ENCODE results near the gene CAMK1D.

CAMK1D gene

DNA sequence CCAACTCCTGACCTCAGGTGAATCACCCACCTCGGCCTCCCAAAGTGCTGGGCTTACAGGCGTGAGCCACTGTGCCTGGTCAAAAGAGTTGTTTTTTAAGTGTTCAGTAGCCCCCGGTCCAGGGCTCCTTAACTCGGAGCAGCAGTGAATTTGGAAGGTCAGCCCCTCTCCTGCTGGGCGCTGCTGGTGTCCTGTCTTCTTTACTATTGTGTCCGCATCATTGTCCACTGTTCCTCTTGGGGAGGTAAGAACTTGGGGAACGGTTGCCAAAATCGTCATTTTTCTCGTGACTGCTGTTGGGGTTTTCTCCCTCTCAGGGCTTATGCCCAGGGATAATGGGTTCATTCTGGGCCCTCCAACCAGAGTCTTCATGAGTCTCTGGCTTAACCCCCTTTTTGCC, 46.7 kb downstream of the CAMK1D start:
- Histone ChIP-seq H3K4me1 (ENCODE audit: control insufficient read depth in 5 of 5, insufficient read depth in 5 of 5, low read length in 5 of 5) (peaks cover 0 to 7% (median 2%) of the 10 kb centered on the region in 5 donors), H3K9me3 (ENCODE audit: control insufficient read depth in 5 of 5, low read length in 5 of 5) (no peaks in the 10 kb centered on the region), H3K36me3 (ENCODE audit: control insufficient read depth in 5 of 5, insufficient read depth in 5 of 5, low read length in 5 of 5) (no peaks in the 10 kb centered on the region), H3K27me3 (ENCODE audit: control insufficient read depth in 5 of 5, insufficient read depth in 4 of 5, low read length in 5 of 5) (no peaks in the 10 kb centered on the region), H3K27ac (ENCODE audit: low read depth, low read length) (no peak overlapping the region), H3K4me3 (ENCODE audit: low read depth in 1 of 5, low read length in 5 of 5) (no peak overlapping the region), H3K9ac (ENCODE audit: low read length in 5 of 5) (no peak overlapping the region)

DNA sequence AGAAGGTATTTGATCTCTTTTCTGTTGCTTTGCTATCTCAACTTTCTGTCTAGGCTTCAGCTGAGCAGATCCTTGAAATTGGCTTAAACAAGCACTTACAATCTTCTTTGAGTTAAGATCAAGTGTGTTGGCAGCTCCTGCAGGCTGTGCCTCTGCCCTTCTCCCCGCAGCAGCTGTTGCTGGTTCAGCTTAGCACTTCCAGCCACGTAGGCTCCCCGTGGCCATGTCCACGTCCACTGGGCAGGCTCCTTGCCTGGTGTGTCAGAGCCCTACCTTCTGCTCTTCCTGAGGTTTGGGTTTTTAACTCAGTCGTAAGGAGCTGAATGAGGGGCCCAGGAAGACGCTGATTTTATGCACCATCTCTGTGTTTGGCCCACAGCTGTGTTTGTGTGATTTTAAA, 47.2 kb downstream of the CAMK1D start:
- no peak overlapping the region for H3K4me3 ChIP-seq (ENCODE audit: low read depth in 1 of 5, low read length in 5 of 5)
- no peak overlapping the region for H3K27ac ChIP-seq (ENCODE audit: low read depth, low read length)
- no peaks in the 10 kb centered on the region for H3K36me3 ChIP-seq (ENCODE audit: control insufficient read depth in 5 of 5, insufficient read depth in 5 of 5, low read length in 5 of 5)
- H3K9me3 ChIP-seq (ENCODE audit: control insufficient read depth in 5 of 5, low read length in 5 of 5) = no peaks in the 10 kb centered on the region
- peaks cover 0 to 2% (median 0%) of the 10 kb centered on the region in 5 donors for H3K4me1 ChIP-seq (ENCODE audit: control insufficient read depth in 5 of 5, insufficient read depth in 5 of 5, low read length in 5 of 5)
- H3K9ac ChIP-seq (ENCODE audit: low read length in 5 of 5) = no peak overlapping the region
- no peaks in the 10 kb centered on the region for H3K27me3 ChIP-seq (ENCODE audit: control insufficient read depth in 5 of 5, insufficient read depth in 4 of 5, low read length in 5 of 5)

DNA sequence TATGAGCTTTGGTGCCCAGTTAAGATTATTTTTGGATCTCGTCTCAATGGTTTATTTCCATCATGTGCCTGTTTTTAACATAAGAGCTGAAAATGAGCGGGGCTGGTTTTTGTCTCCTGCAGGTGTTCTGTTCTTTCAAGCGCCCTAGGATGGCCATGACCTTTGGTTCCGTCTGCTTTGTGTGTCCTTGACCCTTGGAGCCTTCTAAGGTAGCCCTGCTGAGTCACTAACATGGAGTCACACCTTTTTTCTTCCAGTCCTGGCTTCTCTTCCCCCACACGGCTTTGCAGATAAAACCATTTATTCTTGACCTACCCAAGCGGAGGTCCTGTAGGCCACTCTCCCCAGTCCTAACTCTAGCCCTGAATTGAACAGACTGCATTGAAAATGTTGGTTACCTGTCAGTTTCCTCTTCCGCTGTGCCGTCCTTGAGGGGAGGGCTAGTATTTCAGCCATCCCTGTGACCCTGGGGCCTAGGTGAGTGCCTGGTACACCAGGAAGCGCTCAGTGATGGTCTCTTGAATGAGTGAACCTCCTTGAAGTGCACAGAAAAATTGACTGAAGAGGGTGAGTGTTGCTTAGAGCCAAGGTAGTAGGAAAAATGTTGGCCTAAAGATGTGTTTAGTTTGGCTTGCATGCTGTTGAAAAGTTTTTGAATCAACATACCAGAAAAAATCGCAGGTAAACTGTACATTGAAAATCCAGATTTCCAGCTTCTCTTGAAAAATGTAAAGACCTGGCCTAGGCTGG, 48.0 kb downstream of the CAMK1D start:
- Histone ChIP-seq H3K9ac (ENCODE audit: low read length in 5 of 5) (no peak overlapping the region), H3K36me3 (ENCODE audit: control insufficient read depth in 5 of 5, insufficient read depth in 5 of 5, low read length in 5 of 5) (no peaks in the 10 kb centered on the region), H3K4me3 (ENCODE audit: low read depth in 1 of 5, low read length in 5 of 5) (no peak overlapping the region), H3K27ac (ENCODE audit: low read depth, low read length) (no peak overlapping the region), H3K9me3 (ENCODE audit: control insufficient read depth in 5 of 5, low read length in 5 of 5) (no peaks in the 10 kb centered on the region), H3K4me1 (ENCODE audit: control insufficient read depth in 5 of 5, insufficient read depth in 5 of 5, low read length in 5 of 5) (no peaks in the 10 kb centered on the region), H3K27me3 (ENCODE audit: control insufficient read depth in 5 of 5, insufficient read depth in 4 of 5, low read length in 5 of 5) (no peaks in the 10 kb centered on the region)

DNA sequence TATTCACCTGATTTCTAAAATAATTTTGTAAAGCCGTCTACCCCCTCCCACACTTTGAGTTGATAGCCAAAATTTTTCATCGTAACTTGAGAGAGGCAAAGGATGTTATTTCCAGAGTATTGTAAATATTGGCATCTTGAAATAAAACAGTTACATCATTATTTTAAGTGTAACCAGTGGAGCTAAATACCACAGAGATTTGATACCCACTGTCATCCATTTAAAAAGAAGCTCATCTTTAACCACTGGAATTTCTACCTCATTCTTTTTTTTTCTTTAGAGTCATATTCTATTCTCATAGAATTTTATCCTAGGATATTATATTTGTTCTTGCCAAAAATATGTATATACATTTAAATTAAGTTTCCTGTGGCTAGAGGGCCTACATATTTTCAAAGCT, 48.6 kb downstream of the CAMK1D start:
- Histone ChIP-seq H3K4me3 (ENCODE audit: low read depth in 1 of 5, low read length in 5 of 5) (no peak overlapping the region), H3K4me1 (ENCODE audit: control insufficient read depth in 5 of 5, insufficient read depth in 5 of 5, low read length in 5 of 5) (no peaks in the 10 kb centered on the region), H3K27ac (ENCODE audit: low read depth, low read length) (no peak overlapping the region), H3K27me3 (ENCODE audit: control insufficient read depth in 5 of 5, insufficient read depth in 4 of 5, low read length in 5 of 5) (no peaks in the 10 kb centered on the region), H3K9ac (ENCODE audit: low read length in 5 of 5) (no peak overlapping the region), H3K36me3 (ENCODE audit: control insufficient read depth in 5 of 5, insufficient read depth in 5 of 5, low read length in 5 of 5) (peaks cover 0 to under 1% (median 0%) of the 10 kb centered on the region in 5 donors), H3K9me3 (ENCODE audit: control insufficient read depth in 5 of 5, low read length in 5 of 5) (no peaks in the 10 kb centered on the region)

DNA sequence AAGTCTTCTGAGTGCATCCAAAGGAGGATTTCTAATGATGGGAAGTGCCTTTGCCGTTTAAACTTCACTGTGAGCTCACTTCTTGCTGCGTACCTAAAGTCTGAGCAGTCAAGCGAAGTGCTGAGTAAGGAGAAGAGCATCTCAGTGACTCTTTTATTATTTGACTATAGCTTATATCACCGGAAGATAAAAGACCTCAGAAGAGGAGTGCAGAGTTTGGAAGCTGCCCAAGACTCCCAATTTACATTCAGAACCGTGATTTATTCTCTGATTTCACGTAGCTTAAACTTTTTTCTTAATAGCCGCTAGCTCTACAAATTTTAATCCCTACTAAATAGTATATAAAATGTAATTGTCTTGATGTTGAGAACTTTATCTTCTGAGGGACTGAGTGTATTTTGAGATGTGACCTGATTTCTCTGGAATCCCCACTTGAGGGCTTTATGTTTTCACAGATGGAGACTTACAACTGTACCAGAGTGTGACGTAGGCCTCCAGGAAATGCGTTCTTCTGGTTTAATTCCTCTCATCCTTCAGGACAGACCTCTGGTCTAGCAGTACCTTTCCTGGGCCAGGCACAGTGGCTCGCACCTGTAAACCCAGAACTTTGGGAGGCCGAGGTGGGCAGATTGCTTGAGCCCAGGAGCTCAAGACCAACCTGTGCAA, 51.1 kb downstream of the CAMK1D start:
- Histone ChIP-seq H3K27me3 (ENCODE audit: control insufficient read depth in 5 of 5, insufficient read depth in 4 of 5, low read length in 5 of 5) (no peaks in the 10 kb centered on the region), H3K36me3 (ENCODE audit: control insufficient read depth in 5 of 5, insufficient read depth in 5 of 5, low read length in 5 of 5) (peaks cover 0 to 2% (median 0%) of the 10 kb centered on the region in 5 donors), H3K9ac (ENCODE audit: low read length in 5 of 5) (no peak overlapping the region), H3K27ac (ENCODE audit: low read depth, low read length) (no peak overlapping the region), H3K4me1 (ENCODE audit: control insufficient read depth in 5 of 5, insufficient read depth in 5 of 5, low read length in 5 of 5) (no peaks in the 10 kb centered on the region), H3K9me3 (ENCODE audit: control insufficient read depth in 5 of 5, low read length in 5 of 5) (no peaks in the 10 kb centered on the region), H3K4me3 (ENCODE audit: low read depth in 1 of 5, low read length in 5 of 5) (no peak overlapping the region)

DNA sequence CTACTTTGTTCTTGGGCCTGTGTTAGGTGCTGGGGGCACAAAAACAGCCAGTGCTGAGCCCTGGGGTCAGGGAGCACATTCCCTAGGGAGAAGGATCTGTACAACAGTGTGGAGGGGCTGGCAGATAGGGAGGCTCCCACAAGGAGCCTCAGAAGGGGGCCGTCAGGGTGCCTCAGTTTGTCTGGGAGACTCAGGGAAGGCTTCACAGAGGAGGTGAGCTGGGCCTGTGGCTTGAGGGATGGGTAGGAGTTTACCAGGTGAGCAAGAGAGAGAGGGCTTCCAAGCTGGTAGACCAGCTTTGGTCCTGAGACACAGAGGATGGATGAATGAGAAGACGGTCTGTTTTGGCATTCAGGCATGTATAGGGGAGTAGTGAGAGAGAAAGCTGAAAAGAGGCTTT, 52.1 kb downstream of the CAMK1D start:
- Histone ChIP-seq H3K9ac (ENCODE audit: low read length in 5 of 5) (no peak overlapping the region), H3K9me3 (ENCODE audit: control insufficient read depth in 5 of 5, low read length in 5 of 5) (no peaks in the 10 kb centered on the region), H3K36me3 (ENCODE audit: control insufficient read depth in 5 of 5, insufficient read depth in 5 of 5, low read length in 5 of 5) (peaks cover 0 to 2% (median 0%) of the 10 kb centered on the region in 5 donors), H3K27me3 (ENCODE audit: control insufficient read depth in 5 of 5, insufficient read depth in 4 of 5, low read length in 5 of 5) (no peaks in the 10 kb centered on the region), H3K27ac (ENCODE audit: low read depth, low read length) (no peak overlapping the region), H3K4me1 (ENCODE audit: control insufficient read depth in 5 of 5, insufficient read depth in 5 of 5, low read length in 5 of 5) (no peaks in the 10 kb centered on the region), H3K4me3 (ENCODE audit: low read depth in 1 of 5, low read length in 5 of 5) (no peak overlapping the region)

DNA sequence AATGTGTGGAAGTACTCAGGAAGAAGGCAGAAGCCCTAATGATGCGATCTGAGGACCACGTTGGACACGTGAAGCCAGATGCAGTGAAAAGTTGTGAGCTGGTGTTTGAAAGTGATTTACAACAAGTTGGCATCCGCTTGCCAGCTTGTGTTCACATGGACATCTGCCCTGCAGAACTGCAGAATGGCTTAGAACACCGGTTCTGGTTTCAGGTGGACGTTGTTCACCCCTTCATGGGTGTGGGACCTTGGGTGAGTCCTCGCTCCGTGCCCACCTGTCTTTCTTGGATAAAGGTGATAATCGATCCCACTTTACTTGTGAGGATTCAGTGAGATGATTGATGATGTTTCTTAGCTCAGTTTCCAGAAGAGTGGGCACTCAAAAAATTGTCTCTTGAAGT, 53.8 kb downstream of the CAMK1D start:
- Histone ChIP-seq H3K27ac (ENCODE audit: low read depth, low read length) (no peak overlapping the region), H3K9me3 (ENCODE audit: control insufficient read depth in 5 of 5, low read length in 5 of 5) (no peaks in the 10 kb centered on the region), H3K4me1 (ENCODE audit: control insufficient read depth in 5 of 5, insufficient read depth in 5 of 5, low read length in 5 of 5) (no peaks in the 10 kb centered on the region), H3K4me3 (ENCODE audit: low read depth in 1 of 5, low read length in 5 of 5) (no peak overlapping the region), H3K9ac (ENCODE audit: low read length in 5 of 5) (no peak overlapping the region), H3K36me3 (ENCODE audit: control insufficient read depth in 5 of 5, insufficient read depth in 5 of 5, low read length in 5 of 5) (peaks cover 0 to 2% (median 0%) of the 10 kb centered on the region in 5 donors), H3K27me3 (ENCODE audit: control insufficient read depth in 5 of 5, insufficient read depth in 4 of 5, low read length in 5 of 5) (no peaks in the 10 kb centered on the region)

DNA sequence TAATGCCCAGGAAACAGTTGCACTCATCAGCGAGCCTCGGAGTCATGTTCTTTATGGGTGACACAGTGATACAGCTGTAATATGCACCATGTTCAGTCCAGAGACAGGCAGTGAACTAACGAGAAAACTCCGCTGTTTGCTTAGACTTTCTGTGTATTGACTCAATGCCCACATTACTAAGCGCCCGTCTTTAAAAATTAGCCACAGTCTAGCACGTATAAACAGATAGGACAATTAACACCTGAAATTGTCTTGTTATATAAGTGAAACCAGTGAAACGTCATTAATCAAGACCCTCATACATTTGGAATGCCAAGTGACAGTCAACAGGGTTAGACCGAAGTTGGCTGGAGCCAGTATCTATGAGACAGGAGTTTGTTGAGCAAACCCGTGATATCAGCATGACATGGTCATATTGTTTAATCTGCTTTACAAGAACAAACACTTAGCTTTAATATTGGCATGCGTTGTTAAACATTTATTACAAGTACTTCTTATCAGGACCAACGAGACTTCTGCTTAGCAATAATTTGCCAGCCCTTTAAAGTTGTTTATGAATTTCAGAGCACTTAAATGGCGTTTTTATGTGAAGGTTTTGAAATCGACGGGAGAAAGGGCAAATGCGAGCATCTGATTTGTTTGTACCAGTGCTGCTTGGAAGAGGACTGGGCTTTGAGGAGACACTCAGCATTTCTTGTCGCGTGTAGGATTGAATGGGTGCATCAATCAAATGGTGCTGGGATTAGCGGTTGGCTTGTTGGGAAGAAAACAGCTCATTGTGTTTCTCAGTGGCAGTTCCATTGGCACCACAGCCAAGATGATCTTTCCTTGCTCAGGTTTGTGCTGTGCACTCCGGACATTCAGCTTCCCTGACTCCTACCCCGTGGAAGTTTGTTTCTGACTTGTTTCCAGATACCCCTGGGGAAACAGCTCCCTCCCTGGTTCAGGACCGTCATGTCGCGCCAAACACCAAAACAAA, 56.3 kb downstream of the CAMK1D start:
- Histone ChIP-seq H3K4me1 (ENCODE audit: control insufficient read depth in 5 of 5, insufficient read depth in 5 of 5, low read length in 5 of 5) (no peaks in the 10 kb centered on the region), H3K27me3 (ENCODE audit: control insufficient read depth in 5 of 5, insufficient read depth in 4 of 5, low read length in 5 of 5) (no peaks in the 10 kb centered on the region), H3K36me3 (ENCODE audit: control insufficient read depth in 5 of 5, insufficient read depth in 5 of 5, low read length in 5 of 5) (peaks cover 0 to 2% (median 0%) of the 10 kb centered on the region in 5 donors), H3K9me3 (ENCODE audit: control insufficient read depth in 5 of 5, low read length in 5 of 5) (no peaks in the 10 kb centered on the region), H3K27ac (ENCODE audit: low read depth, low read length) (no peak overlapping the region), H3K9ac (ENCODE audit: low read length in 5 of 5) (no peak overlapping the region), H3K4me3 (ENCODE audit: low read depth in 1 of 5, low read length in 5 of 5) (no peak overlapping the region)

DNA sequence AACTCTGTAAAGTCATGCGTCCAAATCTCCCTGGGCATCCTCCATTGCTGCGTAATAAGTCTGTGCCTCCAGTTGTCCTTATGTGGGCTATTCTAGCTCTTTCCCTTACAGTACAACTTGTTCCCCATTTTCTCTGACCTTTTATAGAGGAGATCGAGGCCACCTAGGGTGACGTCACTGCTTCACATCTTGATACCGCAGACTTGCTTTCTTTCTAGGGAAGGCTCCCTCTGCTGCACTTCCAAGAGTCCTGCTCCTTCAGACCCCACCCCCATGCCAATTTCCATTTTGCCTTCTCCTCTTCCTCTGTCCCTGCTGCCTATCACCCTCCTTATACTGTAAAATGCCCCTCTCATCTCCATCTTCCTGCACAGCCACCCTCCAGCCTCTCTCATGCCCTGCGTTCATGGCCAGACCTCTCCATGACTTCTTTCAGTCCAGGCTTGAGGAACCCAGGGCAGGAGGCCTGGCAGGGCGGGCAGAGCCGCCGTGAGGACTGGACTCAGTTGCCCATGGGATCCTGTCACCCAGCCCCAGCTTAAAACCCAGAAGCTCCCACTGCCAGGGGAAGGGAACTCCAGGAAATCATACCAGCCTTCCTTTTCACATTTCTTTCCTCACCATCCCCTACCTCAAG, 57.5 kb downstream of the CAMK1D start:
- no peak overlapping the region for H3K27ac ChIP-seq (ENCODE audit: low read depth, low read length)
- no peaks in the 10 kb centered on the region for H3K27me3 ChIP-seq (ENCODE audit: control insufficient read depth in 5 of 5, insufficient read depth in 4 of 5, low read length in 5 of 5)
- no peaks in the 10 kb centered on the region for H3K4me1 ChIP-seq (ENCODE audit: control insufficient read depth in 5 of 5, insufficient read depth in 5 of 5, low read length in 5 of 5)
- no peaks in the 10 kb centered on the region for H3K9me3 ChIP-seq (ENCODE audit: control insufficient read depth in 5 of 5, low read length in 5 of 5)
- H3K36me3 ChIP-seq (ENCODE audit: control insufficient read depth in 5 of 5, insufficient read depth in 5 of 5, low read length in 5 of 5) = peaks cover 0 to 2% (median 0%) of the 10 kb centered on the region in 5 donors
- no peak overlapping the region for H3K4me3 ChIP-seq (ENCODE audit: low read depth in 1 of 5, low read length in 5 of 5)
- H3K9ac ChIP-seq (ENCODE audit: low read length in 5 of 5) = no peak overlapping the region

All from subcutaneous abdominal adipose tissue (tissue), 5 donors.